Uterus (tissue), 2 donors: Measurements from ENCODE around the gene NEK10.

Source experiments
- CTCF ChIP-seq, 4 experiments: fragments of 200-600 bp in 2 of 4; fragments of 450-650 bp in 2 of 4; sonication (generic) in 2 of 4; IDR thresholded peaks; one replicate each; pipeline ENCODE4 v1.5.1; 2016 to 2019; ENCODE audit warnings: antibody characterized with exemption in 4 of 4, mild to moderate bottlenecking in 2 of 4, moderate library complexity in 1 of 4
- POLR2A ChIP-seq, 2 donors: fragments of 450-650 bp; IDR thresholded peaks; one replicate each; pipeline ENCODE4 v1.6.1; 2016; ENCODE audit warnings: antibody characterized with exemption in 2 of 2, mild to moderate bottlenecking in 1 of 2, moderate library complexity in 1 of 2

- TF ChIP-seq CTCF (IDR thresholded peaks at IDR 0.05) = no peak
- TF ChIP-seq POLR2A (IDR thresholded peaks at IDR 0.05) = no peak
These were observed 25.0 kb downstream of the NEK10 start for GRCh38 chr3:27344192-27344591.
